Keratinocyte (primary cell): ENCODE results near the gene DIP2C. TPM values are rescaled to one million over a fixed set of nuclear protein-coding genes. Genes with fewer than 3 reads are reported as not detected.

Experiments used
- DNase-seq: peaks from one replicate; pipeline ENCODE4 v3.0.0-alpha.2; 2011; ENCODE audit warnings: low read depth, missing footprints, low spot score
- FAIRE-seq: peaks from 2 replicates; lab custom pipeline; 2011; peaks lifted over from hg19 to GRCh38; lab: Jason Lieb, UNC
- H2AFZ ChIP-seq: 2 replicates; pipeline ENCODE4 v1.6.0; 2012; ENCODE audit warnings: low read length, control low read depth, inconsistent platforms; ENCODE audit not compliant: control insufficient read depth
- H3K27ac ChIP-seq: 2 replicates; pipeline ENCODE4 v1.5.1; 2011; ENCODE audit warnings: low read length; ENCODE audit not compliant: control insufficient read depth, insufficient read depth
- H3K27me3 ChIP-seq: 3 replicates; pipeline ENCODE4 v1.6.0; 2011; ENCODE audit warnings: low read length; ENCODE audit not compliant: control insufficient read depth, insufficient read depth; ENCODE audit errors: extremely low read depth
- H3K36me3 ChIP-seq, 2 experiments: 2 replicates in 1 of 2; 3 replicates in 1 of 2; pipeline ENCODE4 v1.5.1; 2011; ENCODE audit warnings: low read length in 2 of 2, mild to moderate bottlenecking in 1 of 2; ENCODE audit not compliant: control insufficient read depth in 2 of 2, insufficient read depth in 2 of 2; ENCODE audit errors: extremely low read depth in 1 of 2
- H3K4me1 ChIP-seq: 3 replicates; pipeline ENCODE4 v1.5.1; 2011; ENCODE audit warnings: low read length; ENCODE audit not compliant: control insufficient read depth, insufficient read depth; ENCODE audit errors: extremely low read depth
- H3K4me2 ChIP-seq: 3 replicates; pipeline ENCODE4 v1.6.0; 2011; ENCODE audit warnings: low read depth, low read length; ENCODE audit not compliant: control insufficient read depth, insufficient read depth; ENCODE audit errors: extremely low read depth
- H3K4me3 ChIP-seq, 3 experiments: fragments of 200-600 bp in 1 of 3; sonication (generic) in 1 of 3; 2 replicates in 2 of 3; 3 replicates in 1 of 3; pipeline ENCODE4 v1.5.1; 2011 to 2016; ENCODE audit warnings: low read length in 3 of 3, mild to moderate bottlenecking in 3 of 3, control low read depth in 2 of 3, inconsistent platforms in 1 of 3, low read depth in 1 of 3, mixed read lengths in 1 of 3, mixed run types in 1 of 3, moderate library complexity in 1 of 3; ENCODE audit not compliant: control insufficient read depth in 2 of 3, insufficient read depth in 2 of 3; ENCODE audit errors: extremely low read depth in 1 of 3
- H3K79me2 ChIP-seq: 2 replicates; pipeline ENCODE4 v1.6.0; 2012; ENCODE audit warnings: low read length; ENCODE audit not compliant: control insufficient read depth, insufficient read depth
- H3K9ac ChIP-seq: 3 replicates; pipeline ENCODE4 v1.6.0; 2011; ENCODE audit warnings: low read length; ENCODE audit not compliant: control insufficient read depth, insufficient read depth; ENCODE audit errors: extremely low read depth
- H3K9me1 ChIP-seq: 3 replicates; pipeline ENCODE4 v1.6.0; 2011; ENCODE audit warnings: low read length; ENCODE audit not compliant: control insufficient read depth, insufficient read depth; ENCODE audit errors: extremely low read depth
- H3K9me3 ChIP-seq: 2 replicates; pipeline ENCODE4 v1.5.1; 2012; ENCODE audit warnings: low read depth, low read length; ENCODE audit not compliant: control insufficient read depth
- H4K20me1 ChIP-seq: 3 replicates; pipeline ENCODE4 v1.6.0; 2011; ENCODE audit warnings: low read length; ENCODE audit not compliant: control insufficient read depth, insufficient read depth; ENCODE audit errors: extremely low read depth
- CTCF ChIP-seq, 3 experiments: IDR thresholded peaks in 1 of 3; conservative IDR thresholded peaks in 1 of 3; optimal IDR thresholded peaks in 1 of 3; 2 replicates in 2 of 3; 3 replicates in 1 of 3; pipeline versions ENCODE3 to v1.5.1; 2011; ENCODE audit warnings: low read length in 3 of 3, mild to moderate bottlenecking in 3 of 3, moderate library complexity in 2 of 3, control low read depth in 1 of 3, inconsistent platforms in 1 of 3; ENCODE audit not compliant: insufficient read depth in 2 of 3; ENCODE audit errors: extremely low read depth in 1 of 3
- EZH2 ChIP-seq: IDR thresholded peaks from one replicate; pipeline ENCODE4 v1.6.1; 2012; ENCODE audit warnings: inconsistent platforms, mild to moderate bottlenecking, low read length, moderate library complexity
- dilution Hi-C: fragments of 300-500 bp; cut with MboI; formaldehyde crosslinking; loops from one replicate; pipeline ENCODE4 v1.7.0; 2020; ENCODE audit warnings: low sequenced_read_pairs; ENCODE audit not compliant: extremely low pct_ligation_motif_present
- polyA plus RNA-seq, 5 experiments: library from polyadenylated mRNA; depleted of rRNA in 3 of 5; stranded (reverse) in 3 of 5; stranded (forward) in 1 of 5; unstranded in 1 of 5; fragments of >200 nt; gene quantifications; 1 replicate in 1 of 5; 2 replicates in 3 of 5; 3 replicates in 1 of 5; pipeline versions ENCODE4 v1.2.1 to v1.2.3, GENCODE V29; 2011 to 2012; ENCODE audit warnings: missing spikeins in 2 of 5, low read depth in 1 of 5, low replicate concordance in 1 of 5

The DIP2C gene
- polyA plus RNA-seq, 1 donor (not counting 4 experiments of a cell fraction or from before 2014, with no cell fraction given): 1.3 TPM

- Histone ChIP-seq H3K4me2 (no peak overlapping the region), H4K20me1 (no peaks in the 10 kb centered on the region), H3K9ac (no peak overlapping the region), H3K9me1 (no peaks in the 10 kb centered on the region), H3K27me3 (no peaks in the 10 kb centered on the region), H3K36me3 (no peaks in the 10 kb centered on the region), H3K79me2 (no peaks in the 10 kb centered on the region), H3K9me3 (peaks cover 3% of the 10 kb centered on the region), H3K4me1 (no peaks in the 10 kb centered on the region), H3K4me3 (no peak overlapping the region), H3K27ac (no peak overlapping the region), H2AFZ (no peak overlapping the region)
- DNase-seq: no peak
- no peak for TF ChIP-seq EZH2
- no peak for TF ChIP-seq CTCF (optimal IDR thresholded peaks at IDR 0.05 in 1 of 3, IDR thresholded peaks at IDR 0.05 in 1 of 3, conservative IDR thresholded peaks at IDR 0.05 in 1 of 3; ENCODE audit: extremely low read depth in 1 of 3, insufficient read depth in 2 of 3, low read length in 3 of 3)
- dilution Hi-C loops: no loop called here
- no peak for FAIRE-seq
Measured at GRCh38 chr10:734481-734880, 45.0 kb upstream of the DIP2C start.

- H2AFZ ChIP-seq: no peak overlapping the region
- H3K79me2 ChIP-seq: no peaks in the 10 kb centered on the region
- no peak for DNase-seq
- no peaks in the 10 kb centered on the region for H4K20me1 ChIP-seq
- no peaks in the 10 kb centered on the region for H3K27me3 ChIP-seq
- H3K4me3 ChIP-seq: no peak overlapping the region
- no peaks in the 10 kb centered on the region for H3K9me3 ChIP-seq
- no peaks in the 10 kb centered on the region for H3K9me1 ChIP-seq
- TF ChIP-seq CTCF (optimal IDR thresholded peaks at IDR 0.05 in 1 of 3, IDR thresholded peaks at IDR 0.05 in 1 of 3, conservative IDR thresholded peaks at IDR 0.05 in 1 of 3; ENCODE audit: extremely low read depth in 1 of 3, insufficient read depth in 2 of 3, low read length in 3 of 3): no peak
- no peak for TF ChIP-seq EZH2
- no peaks in the 10 kb centered on the region for H3K4me1 ChIP-seq
- H3K36me3 ChIP-seq: no peaks in the 10 kb centered on the region
- FAIRE-seq: no peak
- dilution Hi-C loops: no loop called here
- H3K4me2 ChIP-seq: no peak overlapping the region
- no peak overlapping the region for H3K9ac ChIP-seq
- H3K27ac ChIP-seq: no peak overlapping the region
Measured at GRCh38 chr10:733086-733485, 43.6 kb upstream of the DIP2C start.
